Astrocyte of the cerebellum (primary cell): ENCODE measurements around the gene UQCC5.

Experiments
- DNase-seq: peaks from one replicate; pipeline ENCODE4 v3.0.0-alpha.2; 2011; ENCODE audit warnings: low read depth
- H3K4me3 ChIP-seq: 2 replicates; pipeline ENCODE4 v1.5.1; 2011; ENCODE audit warnings: mild to moderate bottlenecking, low read depth, low read length, moderate library complexity
- CTCF ChIP-seq: IDR thresholded peaks from 2 replicates; pipeline ENCODE4 v1.5.1; 2012; ENCODE audit warnings: low read length, low read depth, moderate library complexity, mild to moderate bottlenecking; ENCODE audit errors: missing control alignments
- in situ Hi-C: cut with HindIII; loops from 2 replicates; pipeline ENCODE4 v1.10.0; 2017; ENCODE audit warnings: low sequenced_read_pairs

Gene UQCC5

GRCh38 chr3:52504977-52505376, 31.4 kb upstream of the UQCC5 start:
- in situ Hi-C loops, result no loop called here
- no peak for TF ChIP-seq CTCF
- DNase-seq, result no peak
- no peak overlapping the region for H3K4me3 ChIP-seq

- in situ Hi-C loops, result no loop called here
- H3K4me3 ChIP-seq, result no peak overlapping the region
- no peak for TF ChIP-seq CTCF
- no peak for DNase-seq
These were observed 30.0 kb upstream of the UQCC5 start for GRCh38 chr3:52506266-52506966.

GRCh38 chr3:52507359-52507758, 29.0 kb upstream of the UQCC5 start:
- no peak for DNase-seq
- TF ChIP-seq CTCF, result no peak
- in situ Hi-C loops, result no loop called here
- H3K4me3 ChIP-seq, result no peak overlapping the region

- in situ Hi-C loops, result no loop called here
- H3K4me3 ChIP-seq, result no peak overlapping the region
- no peak for TF ChIP-seq CTCF
- DNase-seq, result no peak
These were observed 26.6 kb upstream of the UQCC5 start for GRCh38 chr3:52509753-52510328.

- DNase-seq, result no peak
- in situ Hi-C loops, result no loop called here
- no peak overlapping the region for H3K4me3 ChIP-seq
- TF ChIP-seq CTCF, result no peak
These were observed 24.9 kb upstream of the UQCC5 start for GRCh38 chr3:52511509-52511908.

- no peak overlapping the region for H3K4me3 ChIP-seq
- no peak for DNase-seq
- no peak for TF ChIP-seq CTCF
- in situ Hi-C loops, result no loop called here
These were observed 24.3 kb upstream of the UQCC5 start for GRCh38 chr3:52512105-52512504.
